Measurements from ENCODE around the gene NALF2. TPM values are rescaled to one million over a fixed set of nuclear protein-coding genes. Genes with fewer than 3 reads are reported as not detected.
A peak's percentile ranks its signal among the peaks of the same experiment; 100 is the strongest.

NALF2 gene
- total and polyA plus RNA-seq, 2 donors: under 0.01 to 0.14 TPM

DNA sequence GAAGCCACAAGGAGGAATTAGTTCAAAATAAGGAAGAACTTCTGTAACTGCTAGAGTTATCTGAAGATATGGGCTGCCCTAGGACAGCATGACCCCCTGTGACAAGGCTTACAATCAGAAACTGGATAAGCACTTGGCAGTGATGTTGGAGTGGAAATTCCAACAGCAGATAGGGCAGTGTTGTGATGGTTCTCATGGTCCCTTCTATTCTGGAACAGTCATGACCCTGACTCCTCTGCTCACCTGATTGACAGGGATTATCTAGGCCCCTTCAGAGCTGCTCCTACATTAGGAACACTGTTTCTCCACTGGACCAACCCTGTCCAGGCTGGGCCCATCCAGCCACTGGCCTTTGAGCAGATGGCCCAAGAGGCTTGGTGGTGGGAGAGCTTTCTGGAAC is 17.9 kb downstream of the NALF2 start:
- Histone ChIP-seq H3K4me1 (ENCODE audit: control insufficient read depth in 2 of 2, insufficient read depth in 2 of 2, low read length in 2 of 2) (no peaks in the 10 kb centered on the region), H3K27me3 (ENCODE audit: control insufficient read depth in 2 of 2, insufficient read depth in 1 of 2, low read length in 1 of 2) (no peaks in the 10 kb centered on the region), H3K4me3 (ENCODE audit: low read length in 2 of 2) (no peak overlapping the region), H3K9me3 (ENCODE audit: control insufficient read depth in 2 of 2, insufficient read depth in 1 of 2, low read length in 1 of 2) (no peaks in the 10 kb centered on the region), H3K27ac (ENCODE audit: low read depth in 1 of 2, low read length in 1 of 2) (no peak overlapping the region), H3K36me3 (ENCODE audit: control insufficient read depth in 2 of 2, insufficient read depth in 2 of 2, low read length in 1 of 2) (no peaks in the 10 kb centered on the region)
- no peak for DNase-seq (ENCODE audit: low read depth in 6 of 9, low spot score in 9 of 9)

DNA sequence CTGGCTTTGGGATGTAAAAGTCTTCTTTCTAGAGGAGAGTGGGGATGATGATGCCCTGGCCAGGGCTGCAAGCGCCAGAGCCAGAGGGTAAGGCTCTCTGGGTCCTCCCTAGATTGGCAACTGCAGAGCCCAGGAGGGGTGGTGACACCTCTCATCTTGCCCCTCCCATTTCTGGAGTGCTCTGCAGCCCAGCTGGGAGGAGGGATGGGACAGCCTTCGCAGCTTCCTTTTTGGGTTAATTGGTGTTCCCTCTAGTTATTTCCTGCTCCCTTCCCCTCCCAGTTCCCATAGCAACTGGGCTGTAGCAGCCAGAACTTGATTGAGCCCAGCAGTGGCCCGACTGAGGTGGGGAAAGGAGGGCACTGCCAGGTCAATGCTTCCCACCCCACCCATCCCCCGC is 19.2 kb downstream of the NALF2 start:
- no peaks in the 10 kb centered on the region for H3K4me1 ChIP-seq (ENCODE audit: control insufficient read depth in 2 of 2, insufficient read depth in 2 of 2, low read length in 2 of 2)
- no peak overlapping the region for H3K27ac ChIP-seq (ENCODE audit: low read depth in 1 of 2, low read length in 1 of 2)
- WGBS: 62% methylated on average over 4 of the region's 4 CpGs
- DNase-seq (ENCODE audit: low read depth in 6 of 9, low spot score in 9 of 9): no peak
- H3K4me3 ChIP-seq (ENCODE audit: low read length in 2 of 2): no peak overlapping the region
- H3K27me3 ChIP-seq (ENCODE audit: control insufficient read depth in 2 of 2, insufficient read depth in 1 of 2, low read length in 1 of 2): no peaks in the 10 kb centered on the region
- no peaks in the 10 kb centered on the region for H3K36me3 ChIP-seq (ENCODE audit: control insufficient read depth in 2 of 2, insufficient read depth in 2 of 2, low read length in 1 of 2)
- H3K9me3 ChIP-seq (ENCODE audit: control insufficient read depth in 2 of 2, insufficient read depth in 1 of 2, low read length in 1 of 2): no peaks in the 10 kb centered on the region

DNA sequence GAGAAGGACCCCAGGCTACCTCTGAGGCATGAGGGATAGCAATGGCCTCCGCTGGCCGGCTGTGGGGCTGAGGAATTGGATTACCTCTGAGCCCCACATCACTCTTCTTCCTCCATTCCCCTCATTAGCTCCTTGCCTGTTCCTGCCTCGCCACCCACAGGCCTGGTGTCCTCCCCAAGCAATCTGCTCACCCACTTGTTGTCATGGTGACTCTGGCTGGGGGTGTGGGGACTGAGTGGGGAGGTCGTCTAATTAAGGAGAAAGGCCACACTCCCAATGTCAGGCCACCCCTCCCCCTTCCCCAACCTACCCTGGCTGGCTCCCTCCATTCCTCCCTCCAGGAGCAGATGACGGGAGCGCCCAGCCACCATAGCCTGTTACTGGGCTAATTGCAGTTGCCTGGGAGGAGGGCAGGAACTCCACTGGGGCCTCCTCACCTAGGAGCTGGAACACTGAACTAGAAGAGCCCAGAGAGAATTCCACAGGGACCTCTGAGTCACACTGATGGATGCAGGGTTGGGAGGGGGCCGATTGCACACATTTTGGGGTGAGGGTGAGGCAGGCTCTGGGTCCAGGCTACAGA is 20.7 kb downstream of the NALF2 start:
- H3K27me3 ChIP-seq (ENCODE audit: control insufficient read depth in 2 of 2, insufficient read depth in 1 of 2, low read length in 1 of 2): no peaks in the 10 kb centered on the region
- H3K4me3 ChIP-seq (ENCODE audit: low read length in 2 of 2): no peak overlapping the region
- no peaks in the 10 kb centered on the region for H3K4me1 ChIP-seq (ENCODE audit: control insufficient read depth in 2 of 2, insufficient read depth in 2 of 2, low read length in 2 of 2)
- DNase-seq (ENCODE audit: low read depth in 6 of 9, low spot score in 9 of 9): no peak
- H3K27ac ChIP-seq (ENCODE audit: low read depth in 1 of 2, low read length in 1 of 2): no peak overlapping the region
- no peaks in the 10 kb centered on the region for H3K9me3 ChIP-seq (ENCODE audit: control insufficient read depth in 2 of 2, insufficient read depth in 1 of 2, low read length in 1 of 2)
- 87% methylated on average over 7 of the region's 7 CpGs for WGBS
- no peaks in the 10 kb centered on the region for H3K36me3 ChIP-seq (ENCODE audit: control insufficient read depth in 2 of 2, insufficient read depth in 2 of 2, low read length in 1 of 2)

DNA sequence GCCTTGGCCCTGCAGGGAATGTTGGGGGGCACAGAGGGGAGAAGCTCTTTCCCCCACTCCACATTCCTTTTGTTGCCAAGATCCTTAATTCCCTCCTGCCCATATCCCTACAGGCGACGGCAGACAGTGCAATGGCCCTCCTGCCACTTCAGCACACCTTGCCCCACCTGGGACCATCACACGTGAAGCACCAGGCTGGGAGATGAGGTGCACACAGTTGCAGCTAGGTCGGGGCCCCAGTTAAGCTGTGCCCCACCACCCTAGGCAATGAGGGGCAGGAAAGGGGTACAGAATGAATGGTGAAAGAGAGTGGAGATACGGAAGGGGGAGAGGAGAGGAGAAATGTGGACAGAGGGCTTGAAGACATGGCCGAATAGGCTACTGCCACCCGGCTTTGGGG is 26.2 kb downstream of the NALF2 start:
- H3K27me3 ChIP-seq (ENCODE audit: control insufficient read depth in 2 of 2, insufficient read depth in 1 of 2, low read length in 1 of 2): no peaks in the 10 kb centered on the region
- H3K36me3 ChIP-seq (ENCODE audit: control insufficient read depth in 2 of 2, insufficient read depth in 2 of 2, low read length in 1 of 2): no peaks in the 10 kb centered on the region
- no peak overlapping the region for H3K27ac ChIP-seq (ENCODE audit: low read depth in 1 of 2, low read length in 1 of 2)
- H3K9me3 ChIP-seq (ENCODE audit: control insufficient read depth in 2 of 2, insufficient read depth in 1 of 2, low read length in 1 of 2): no peaks in the 10 kb centered on the region
- no peaks in the 10 kb centered on the region for H3K4me1 ChIP-seq (ENCODE audit: control insufficient read depth in 2 of 2, insufficient read depth in 2 of 2, low read length in 2 of 2)
- H3K4me3 ChIP-seq (ENCODE audit: low read length in 2 of 2): no peak overlapping the region
- no peak for DNase-seq (ENCODE audit: low read depth in 6 of 9, low spot score in 9 of 9)
- 92% methylated on average over 7 of the region's 7 CpGs for WGBS

DNA sequence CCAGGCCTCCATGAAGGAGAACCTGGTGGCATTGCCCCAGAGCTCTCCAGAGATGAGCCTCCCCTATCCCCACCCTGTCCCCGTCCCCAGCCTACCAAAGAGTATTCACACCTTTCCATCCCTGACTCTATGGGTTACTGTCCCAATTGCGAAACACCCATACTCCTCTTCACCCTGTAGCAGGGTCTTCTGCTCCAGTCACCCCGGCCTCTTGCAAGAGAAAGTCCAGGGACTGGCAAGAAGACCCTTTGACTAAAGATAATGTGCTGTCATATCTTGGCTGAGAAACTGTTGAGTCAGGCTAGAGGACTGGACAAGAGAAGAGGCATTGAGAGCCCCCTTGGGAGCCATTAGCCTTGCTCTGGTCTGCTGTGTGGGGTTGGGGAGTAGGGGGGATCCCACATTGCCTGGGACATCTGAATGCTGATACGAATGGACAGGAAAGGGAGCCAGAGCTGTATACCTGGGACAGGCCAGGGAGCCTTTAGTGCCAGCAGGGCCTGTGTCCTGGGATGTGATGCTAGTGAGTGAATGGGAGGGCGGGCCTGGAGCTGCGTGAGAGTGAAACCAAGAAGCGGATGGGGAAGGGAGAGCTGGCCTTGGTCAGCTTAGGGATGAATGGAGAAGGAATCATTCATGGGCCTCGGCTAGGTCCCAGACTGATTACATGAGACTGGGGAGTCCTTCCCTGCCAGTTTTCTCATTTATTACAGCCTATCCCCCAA is 27.1 kb downstream of the NALF2 start:
- Histone ChIP-seq H3K9me3 (ENCODE audit: control insufficient read depth in 2 of 2, insufficient read depth in 1 of 2, low read length in 1 of 2) (no peaks in the 10 kb centered on the region), H3K27ac (ENCODE audit: low read depth in 1 of 2, low read length in 1 of 2) (no peak overlapping the region), H3K4me3 (ENCODE audit: low read length in 2 of 2) (no peak overlapping the region), H3K4me1 (ENCODE audit: control insufficient read depth in 2 of 2, insufficient read depth in 2 of 2, low read length in 2 of 2) (no peaks in the 10 kb centered on the region), H3K36me3 (ENCODE audit: control insufficient read depth in 2 of 2, insufficient read depth in 2 of 2, low read length in 1 of 2) (no peaks in the 10 kb centered on the region), H3K27me3 (ENCODE audit: control insufficient read depth in 2 of 2, insufficient read depth in 1 of 2, low read length in 1 of 2) (no peaks in the 10 kb centered on the region)
- no peak for DNase-seq (ENCODE audit: low read depth in 6 of 9, low spot score in 9 of 9)
- 92% methylated on average over 8 of the region's 8 CpGs for WGBS

DNA sequence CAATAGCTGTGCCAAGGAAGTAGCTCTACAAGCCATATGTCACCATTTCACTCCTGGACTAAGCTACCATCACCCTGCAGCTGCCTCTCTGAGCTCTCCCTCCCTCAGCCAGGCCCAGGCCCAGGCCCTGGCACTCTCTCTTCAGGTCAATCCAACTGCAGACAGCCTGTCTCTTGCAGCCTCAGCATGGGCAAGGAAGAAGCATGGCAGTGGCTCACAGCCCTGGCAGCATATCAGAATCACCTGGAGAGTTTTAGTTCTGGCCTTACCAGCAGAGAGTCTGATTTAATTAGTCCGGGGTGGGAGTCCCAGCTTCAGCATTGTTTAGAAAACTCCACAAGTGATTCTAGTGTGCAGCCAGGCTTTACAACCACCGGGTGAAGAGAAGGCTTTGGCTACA is 31.5 kb downstream of the NALF2 start:
- Histone ChIP-seq H3K4me1 (ENCODE audit: control insufficient read depth in 2 of 2, insufficient read depth in 2 of 2, low read length in 2 of 2) (no peaks in the 10 kb centered on the region), H3K36me3 (ENCODE audit: control insufficient read depth in 2 of 2, insufficient read depth in 2 of 2, low read length in 1 of 2) (no peaks in the 10 kb centered on the region), H3K4me3 (ENCODE audit: low read length in 2 of 2) (no peak overlapping the region), H3K27ac (ENCODE audit: low read depth in 1 of 2, low read length in 1 of 2) (no peak overlapping the region), H3K27me3 (ENCODE audit: control insufficient read depth in 2 of 2, insufficient read depth in 1 of 2, low read length in 1 of 2) (peaks cover 0 to 9% of the 10 kb centered on the region in 2 donors), H3K9me3 (ENCODE audit: control insufficient read depth in 2 of 2, insufficient read depth in 1 of 2, low read length in 1 of 2) (no peaks in the 10 kb centered on the region)
- 91% methylated on average over 2 of the region's 2 CpGs for WGBS
- DNase-seq (ENCODE audit: low read depth in 6 of 9, low spot score in 9 of 9): no peak

DNA sequence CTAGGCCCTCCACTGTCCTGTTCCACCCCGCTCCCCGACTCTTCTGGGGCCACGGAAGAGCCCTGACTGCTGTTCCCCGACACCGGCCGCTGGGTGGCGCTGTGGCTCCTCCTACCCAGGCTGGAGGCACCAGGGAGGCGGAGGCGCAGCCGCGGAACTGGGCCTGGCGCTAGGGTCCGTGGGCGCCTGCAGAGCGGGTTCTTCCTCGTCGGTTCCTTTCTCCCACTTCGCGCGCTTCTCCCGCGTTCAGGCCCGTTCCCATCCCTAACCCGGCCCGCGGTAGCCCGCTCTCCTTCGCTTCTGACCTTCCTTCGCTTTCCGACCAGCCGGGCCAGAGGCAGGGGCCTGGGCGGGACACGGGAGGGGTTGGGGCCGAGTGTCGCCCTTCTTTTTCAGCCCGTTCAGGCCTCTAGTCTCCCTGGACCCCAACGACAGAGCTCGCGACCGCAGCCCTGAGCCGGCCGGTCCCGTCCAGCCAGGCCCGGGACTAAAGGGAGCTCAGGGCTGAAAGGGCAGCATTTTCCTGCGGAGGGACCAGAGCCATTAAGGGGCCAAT is 34.3 kb downstream of the NALF2 start:
- Histone ChIP-seq H3K4me1 (ENCODE audit: control insufficient read depth in 2 of 2, insufficient read depth in 2 of 2, low read length in 2 of 2) (no peaks in the 10 kb centered on the region), H3K27ac (ENCODE audit: low read depth in 1 of 2, low read length in 1 of 2) (no peak overlapping the region), H3K27me3 (ENCODE audit: control insufficient read depth in 2 of 2, insufficient read depth in 1 of 2, low read length in 1 of 2) (peaks cover 0 to 9% of the 10 kb centered on the region in 2 donors), H3K9me3 (ENCODE audit: control insufficient read depth in 2 of 2, insufficient read depth in 1 of 2, low read length in 1 of 2) (no peaks in the 10 kb centered on the region), H3K4me3 (ENCODE audit: low read length in 2 of 2) (no peak overlapping the region), H3K36me3 (ENCODE audit: control insufficient read depth in 2 of 2, insufficient read depth in 2 of 2, low read length in 1 of 2) (no peaks in the 10 kb centered on the region)
- 15% methylated on average over 45 of the region's 45 CpGs for WGBS
- peak in 7 of 9 donors; percentile 1 to 44 (median 11) for DNase-seq (ENCODE audit: low read depth in 6 of 9, low spot score in 9 of 9)

DNA sequence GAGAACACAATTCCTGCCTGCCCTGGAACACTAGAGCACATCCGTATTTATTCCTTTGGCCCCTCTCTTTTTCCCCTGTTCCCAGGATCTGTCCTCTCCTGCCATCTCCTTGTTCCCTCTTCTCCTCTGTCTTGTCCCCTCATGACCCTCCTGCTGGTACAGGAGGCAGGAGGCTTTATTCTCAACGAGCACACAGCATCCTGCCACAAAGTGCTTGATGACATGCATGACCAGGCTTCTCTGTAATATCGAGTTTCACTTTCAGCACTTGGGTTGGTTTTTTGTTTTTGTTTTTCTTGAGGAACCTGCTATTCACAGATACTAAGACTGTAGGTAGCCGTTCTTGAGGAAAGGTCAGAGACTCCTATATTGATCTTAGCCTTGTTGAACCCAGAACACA is 35.3 kb downstream of the NALF2 start:
- Histone ChIP-seq H3K36me3 (ENCODE audit: control insufficient read depth in 2 of 2, insufficient read depth in 2 of 2, low read length in 1 of 2) (no peaks in the 10 kb centered on the region), H3K27me3 (ENCODE audit: control insufficient read depth in 2 of 2, insufficient read depth in 1 of 2, low read length in 1 of 2) (peaks cover 0 to 9% of the 10 kb centered on the region in 2 donors), H3K4me1 (ENCODE audit: control insufficient read depth in 2 of 2, insufficient read depth in 2 of 2, low read length in 2 of 2) (no peaks in the 10 kb centered on the region), H3K9me3 (ENCODE audit: control insufficient read depth in 2 of 2, insufficient read depth in 1 of 2, low read length in 1 of 2) (no peaks in the 10 kb centered on the region), H3K4me3 (ENCODE audit: low read length in 2 of 2) (no peak overlapping the region), H3K27ac (ENCODE audit: low read depth in 1 of 2, low read length in 1 of 2) (no peak overlapping the region)
- 26% methylated on average over 4 of the region's 4 CpGs for WGBS
- DNase-seq (ENCODE audit: low read depth in 6 of 9, low spot score in 9 of 9): no peak

DNA sequence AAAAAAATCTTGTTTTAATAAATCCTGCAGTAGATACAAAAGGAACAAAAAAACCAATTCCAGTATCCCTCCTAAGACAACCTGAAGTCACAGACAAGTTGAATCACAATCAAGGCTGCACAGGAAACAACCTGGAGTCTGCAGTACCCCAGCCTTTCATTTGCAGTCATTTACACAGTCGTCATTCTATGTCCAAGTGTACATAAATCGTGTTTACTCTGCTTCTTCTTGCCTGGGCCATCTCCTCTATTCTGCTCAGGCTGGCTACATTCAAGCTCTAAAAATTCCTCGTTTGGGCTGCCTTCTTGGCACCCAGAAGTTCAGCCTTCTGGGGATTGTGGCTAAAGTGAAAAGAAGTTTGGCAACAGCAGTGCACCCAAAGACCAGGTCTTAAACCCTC is 37.8 kb downstream of the NALF2 start:
- no peaks in the 10 kb centered on the region for H3K36me3 ChIP-seq (ENCODE audit: control insufficient read depth in 2 of 2, insufficient read depth in 2 of 2, low read length in 1 of 2)
- DNase-seq (ENCODE audit: low read depth in 6 of 9, low spot score in 9 of 9): no peak
- H3K4me3 ChIP-seq (ENCODE audit: low read length in 2 of 2): no peak overlapping the region
- H3K9me3 ChIP-seq (ENCODE audit: control insufficient read depth in 2 of 2, insufficient read depth in 1 of 2, low read length in 1 of 2): peaks cover 0 to 7% of the 10 kb centered on the region in 2 donors
- no peaks in the 10 kb centered on the region for H3K4me1 ChIP-seq (ENCODE audit: control insufficient read depth in 2 of 2, insufficient read depth in 2 of 2, low read length in 2 of 2)
- H3K27ac ChIP-seq (ENCODE audit: low read depth in 1 of 2, low read length in 1 of 2): no peak overlapping the region
- peaks cover 0 to 9% of the 10 kb centered on the region in 2 donors for H3K27me3 ChIP-seq (ENCODE audit: control insufficient read depth in 2 of 2, insufficient read depth in 1 of 2, low read length in 1 of 2)
- WGBS: 86% methylated on average over 3 of the region's 3 CpGs

Measured in thymus (tissue), 11 donors.